GM12875 (cell line): ENCODE results near the gene ERGIC1.

Experiments used
- H3K4me3 ChIP-seq: one replicate; pipeline ENCODE4 v1.5.1; 2011; ENCODE audit warnings: low read depth, low read length, control low read depth
- CTCF ChIP-seq: IDR thresholded peaks from 2 replicates; pipeline ENCODE4 v1.5.1; 2011; ENCODE audit warnings: low read depth, mild to moderate bottlenecking, control low read depth, inconsistent platforms, low read length, moderate library complexity, borderline replicate concordance; ENCODE audit not compliant: insufficient read depth

ERGIC1 gene

GRCh38 chr5:172790496-172790889, 43.6 kb upstream of the ERGIC1 start:
- no peak overlapping the region for H3K4me3 ChIP-seq

GRCh38 chr5:172791286-172791685, 42.8 kb upstream of the ERGIC1 start:
- TF ChIP-seq CTCF: no peak
- no peak overlapping the region for H3K4me3 ChIP-seq

More at GRCh38 chr5:172790496-172790889, 43.6 kb upstream of the ERGIC1 start:
- no peak for TF ChIP-seq CTCF

GRCh38 chr5:172791726-172792445, 42.2 kb upstream of the ERGIC1 start:
- no peak overlapping the region for H3K4me3 ChIP-seq
- TF ChIP-seq CTCF: no peak

- no peak overlapping the region for H3K4me3 ChIP-seq
- TF ChIP-seq CTCF: no peak
These were observed 41.1 kb upstream of the ERGIC1 start for GRCh38 chr5:172792701-172793570.

GRCh38 chr5:172793577-172794488, 40.2 kb upstream of the ERGIC1 start:
- TF ChIP-seq CTCF: no peak
- H3K4me3 ChIP-seq: no peak overlapping the region

- H3K4me3 ChIP-seq: no peak overlapping the region
- TF ChIP-seq CTCF: no peak
These were observed 38.6 kb upstream of the ERGIC1 start for GRCh38 chr5:172795318-172795977.
